IMR-90 (cell line): ENCODE measurements around the gene UMOD. TPM values are rescaled to one million over a fixed set of nuclear protein-coding genes. Genes with fewer than 3 reads are reported as not detected.

Experiments
- ATAC-seq: fragments of 200-7000 bp; cut with Tn5 transposase; 2 replicates; pipeline ENCODE4 v1.9.1; 2020; ENCODE audit warnings: low read depth, mild to moderate bottlenecking, moderate library complexity
- BruUV-seq: library from RNA; stranded (reverse); fragments of 400-500 nt; replicated peaks from 2 replicates; lab custom pipeline; 2021; lab: Mats Ljungman, UMichigan
- CTCF ChIA-PET: fragments of 300-600 bp; formaldehyde crosslinking; extraction: SDS; loops from one replicate; lab custom pipeline; 2021; ENCODE audit warnings: antibody characterized with exemption; lab: Yijun Ruan, JAX
- POLR2A ChIA-PET: fragments of 300-600 bp; sonication (Branson Sonifier 250); formaldehyde crosslinking; loops from one replicate; lab custom pipeline; 2022; ENCODE audit warnings: antibody characterized with exemption; ENCODE audit not compliant: unreplicated experiment; lab: Charles Lee
- DNase-seq: peaks from one replicate; pipeline ENCODE4 v3.0.0; 2013
- H2AFZ ChIP-seq: replicated peaks from 2 replicates; pipeline ENCODE3; 2013; ENCODE audit warnings: low read length, mild to moderate bottlenecking; ENCODE audit not compliant: poor library complexity
- H2AK5ac ChIP-seq: 2 replicates; pipeline ENCODE4 v1.6.1; 2013; ENCODE audit warnings: low read depth, low read length, inconsistent platforms
- H2AK9ac ChIP-seq: replicated peaks from 2 replicates; pipeline ENCODE3; 2013; ENCODE audit warnings: mild to moderate bottlenecking, low read depth, low read length, moderate library complexity; ENCODE audit not compliant: poor library complexity
- H2BK120ac ChIP-seq: 2 replicates; pipeline ENCODE4 v1.6.1; 2013; ENCODE audit warnings: low read depth, low read length, inconsistent platforms
- H2BK15ac ChIP-seq: 3 replicates; pipeline ENCODE4 v1.6.1; 2013; ENCODE audit warnings: low read depth, low read length, inconsistent platforms
- H2BK20ac ChIP-seq: 2 replicates; pipeline ENCODE4 v1.6.1; 2013; ENCODE audit warnings: low read depth, mild to moderate bottlenecking, inconsistent platforms, low read length, moderate library complexity
- H2BK5ac ChIP-seq: 2 replicates; pipeline ENCODE4 v1.6.1; 2013; ENCODE audit warnings: mild to moderate bottlenecking, low read depth, low read length, inconsistent platforms; ENCODE audit not compliant: poor library complexity, severe bottlenecking
- H3K14ac ChIP-seq: replicated peaks from 2 replicates; pipeline ENCODE4 v1.6.1; 2013; ENCODE audit warnings: low read depth, low read length, inconsistent platforms
- H3K18ac ChIP-seq: 2 replicates; pipeline ENCODE4 v1.6.1; 2013; ENCODE audit warnings: low read depth, low read length, control low read depth
- H3K23ac ChIP-seq: 2 replicates; pipeline ENCODE4 v1.6.1; 2013; ENCODE audit warnings: low read depth, low read length, inconsistent platforms
- H3K27ac ChIP-seq: 2 replicates; pipeline ENCODE4 v1.5.1; 2013; ENCODE audit warnings: mild to moderate bottlenecking, control low read depth, low read length; ENCODE audit not compliant: insufficient read depth
- H3K27me3 ChIP-seq: 2 replicates; pipeline ENCODE4 v1.6.1; 2013; ENCODE audit warnings: low read length; ENCODE audit not compliant: control insufficient read depth, insufficient read depth
- H3K36me3 ChIP-seq: 2 replicates; pipeline ENCODE4 v1.6.1; 2013; ENCODE audit warnings: low read length, mixed read lengths; ENCODE audit not compliant: control insufficient read depth, insufficient read depth
- H3K4ac ChIP-seq: 2 replicates; pipeline ENCODE4 v1.6.1; 2013; ENCODE audit warnings: low read depth, low read length, inconsistent platforms
- H3K4me1 ChIP-seq: 2 replicates; pipeline ENCODE4 v1.6.1; 2013; ENCODE audit warnings: low read length, mixed read lengths; ENCODE audit not compliant: control insufficient read depth, insufficient read depth
- H3K4me2 ChIP-seq: 2 replicates; pipeline ENCODE4 v1.6.1; 2013; ENCODE audit warnings: low read depth, mild to moderate bottlenecking, control low read depth, low read length, moderate library complexity
- H3K4me3 ChIP-seq: 2 replicates; pipeline ENCODE4 v1.5.1; 2013; ENCODE audit warnings: low read depth, mild to moderate bottlenecking, control low read depth, low read length, moderate library complexity; ENCODE audit not compliant: insufficient read depth
- H3K56ac ChIP-seq: 2 replicates; pipeline ENCODE4 v1.6.1; 2013; ENCODE audit warnings: low read length, inconsistent platforms; ENCODE audit not compliant: insufficient read depth; ENCODE audit errors: extremely low read depth
- H3K79me1 ChIP-seq, 2 experiments: 2 replicates each; pipeline ENCODE4 v1.6.1; 2013; ENCODE audit warnings: low read length in 2 of 2, inconsistent platforms in 1 of 2, low read depth in 1 of 2
- H3K9ac ChIP-seq: 2 replicates; pipeline ENCODE4 v1.6.1; 2013; ENCODE audit warnings: low read depth, low read length, control low read depth
- H3K9me1 ChIP-seq: 2 replicates; pipeline ENCODE4 v1.6.1; 2013; ENCODE audit warnings: low read length, inconsistent platforms; ENCODE audit not compliant: insufficient read depth
- H3K9me3 ChIP-seq: 2 replicates; pipeline ENCODE4 v1.6.1; 2013; ENCODE audit warnings: low read length; ENCODE audit not compliant: control insufficient read depth, insufficient read depth
- H4K20me1 ChIP-seq: 2 replicates; pipeline ENCODE4 v1.6.1; 2013; ENCODE audit warnings: low read length, inconsistent platforms; ENCODE audit not compliant: insufficient read depth
- H4K5ac ChIP-seq: 2 replicates; pipeline ENCODE4 v1.6.1; 2013; ENCODE audit warnings: mild to moderate bottlenecking, low read depth, low read length, control low read depth
- H4K8ac ChIP-seq, 2 experiments: 2 replicates each; pipeline ENCODE4 v1.6.1; 2013; ENCODE audit warnings: low read depth in 2 of 2, low read length in 2 of 2, control low read depth in 1 of 2, inconsistent platforms in 1 of 2
- H4K91ac ChIP-seq: 2 replicates; pipeline ENCODE4 v1.6.1; 2013; ENCODE audit warnings: low read depth, low read length, inconsistent platforms; ENCODE audit not compliant: insufficient read depth
- BHLHE40 ChIP-seq: fragments of 150-350 bp; IDR thresholded peaks from 2 replicates; pipeline ENCODE4 v1.6.1; 2016; ENCODE audit warnings: mild to moderate bottlenecking, low read depth, low read length
- CEBPB ChIP-seq: IDR thresholded peaks from 2 replicates; pipeline ENCODE4 v1.6.1; 2012; ENCODE audit warnings: low read depth, low read length, improper control_type of control experiment
- CHD1 ChIP-seq: IDR thresholded peaks from 2 replicates; pipeline ENCODE4 v1.6.1; 2012; ENCODE audit warnings: low read depth, low read length, improper control_type of control experiment
- ELK1 ChIP-seq: fragments of 150-350 bp; IDR thresholded peaks from 2 replicates; pipeline ENCODE4 v1.6.1; 2016; ENCODE audit warnings: low read depth, mild to moderate bottlenecking, low read length, moderate library complexity, borderline replicate concordance
- FOS ChIP-seq: fragments of 150-350 bp; IDR thresholded peaks from 2 replicates; pipeline ENCODE4 v1.6.1; 2016; ENCODE audit warnings: low read depth, low read length
- MAFK ChIP-seq: IDR thresholded peaks from 2 replicates; pipeline ENCODE4 v1.6.1; 2012; ENCODE audit warnings: low read depth, low read length, improper control_type of control experiment
- MAZ ChIP-seq: IDR thresholded peaks from 2 replicates; pipeline ENCODE4 v1.6.1; 2012; ENCODE audit warnings: low read depth, mild to moderate bottlenecking, low read length, improper control_type of control experiment, moderate library complexity, borderline replicate concordance
- MXI1 ChIP-seq: IDR thresholded peaks from 2 replicates; pipeline ENCODE4 v1.6.1; 2012; ENCODE audit warnings: low read depth, mild to moderate bottlenecking, low read length, moderate library complexity, borderline replicate concordance
- NFE2L2 ChIP-seq: fragments of 150-350 bp; IDR thresholded peaks from 2 replicates; pipeline ENCODE4 v1.6.1; 2016; ENCODE audit warnings: low read depth, mild to moderate bottlenecking, low read length
- POLR2A ChIP-seq: IDR thresholded peaks from 2 replicates; pipeline ENCODE4 v1.6.1; 2012; ENCODE audit warnings: mild to moderate bottlenecking, low read depth, low read length
- RAD21 ChIP-seq: IDR thresholded peaks from 2 replicates; pipeline ENCODE4 v1.6.1; 2012; ENCODE audit warnings: low read length, improper control_type of control experiment
- RCOR1 ChIP-seq: IDR thresholded peaks from 2 replicates; pipeline ENCODE4 v1.6.1; 2012; ENCODE audit warnings: mild to moderate bottlenecking, low read length, improper control_type of control experiment; ENCODE audit not compliant: insufficient replicate concordance
- RFX5 ChIP-seq: IDR thresholded peaks from 2 replicates; pipeline ENCODE4 v1.8.0; 2012; ENCODE audit warnings: low read depth, mild to moderate bottlenecking, low read length, moderate library complexity
- SMC3 ChIP-seq: fragments of 150-350 bp; IDR thresholded peaks from 2 replicates; pipeline ENCODE4 v1.6.1; 2016; ENCODE audit warnings: low read depth, mild to moderate bottlenecking, antibody characterized with exemption, low read length, moderate library complexity
- USF2 ChIP-seq: fragments of 150-350 bp; IDR thresholded peaks from 2 replicates; pipeline ENCODE4 v1.6.1; 2017; ENCODE audit warnings: mild to moderate bottlenecking, antibody characterized with exemption, low read length, low read depth
- WGBS, 2 experiments: methylation state at CpG; one replicate each; pipeline versions ENCODE4 v1.1.5 to v1.1.7; 2013; ENCODE audit warnings: missing lambda C conversion rate in 2 of 2; ENCODE audit not compliant: insufficient read length in 1 of 2; ENCODE audit errors: extremely low coverage in 2 of 2; 5-methylcytosine and 5-hydroxymethylcytosine counted together
- dilution Hi-C: fragments of 300-500 bp; cut with HindIII; formaldehyde crosslinking; loops from one replicate; pipeline ENCODE4 v1.14.3; 2018; ENCODE audit warnings: low sequenced_read_pairs; ENCODE audit not compliant: unreplicated experiment
- in situ Hi-C: fragments of 300-500 bp; cut with MboI; formaldehyde crosslinking; loops from 3 replicates; pipeline ENCODE4 v1.14.3; 2019; ENCODE audit warnings: low sequenced_read_pairs, inconsistent platforms, mixed read lengths
- intact Hi-C: fragments of 100-400 bp; cut with micrococcal nuclease; formaldehyde crosslinking; loops from 2 replicates; pipeline ENCODE4 v1.10.0; 2022
- polyA plus RNA-seq, 3 experiments: library from polyadenylated mRNA; depleted of rRNA; stranded (reverse); fragments of >200 nt; gene quantifications; 2 replicates each; pipeline ENCODE4 v1.2.3, GENCODE V29; 2012; ENCODE audit warnings: low replicate concordance in 1 of 3
- total RNA-seq: library from RNA; depleted of rRNA; stranded (reverse); fragments of >200 nt; gene quantifications from 2 replicates; pipeline ENCODE4 v1.2.3, GENCODE V29; 2012
- TF ChIP-seq, protein P1 (sequence below): conservative IDR thresholded peaks from 2 replicates; pipeline ENCODE4 v1.5.1; 2012; ENCODE audit warnings: mild to moderate bottlenecking, low read depth, low read length, improper control_type of control experiment

The UMOD gene
- total and polyA plus RNA-seq, 2 of the 4 experiments (the other 2 are of a cell fraction) = not detected

DNA sequence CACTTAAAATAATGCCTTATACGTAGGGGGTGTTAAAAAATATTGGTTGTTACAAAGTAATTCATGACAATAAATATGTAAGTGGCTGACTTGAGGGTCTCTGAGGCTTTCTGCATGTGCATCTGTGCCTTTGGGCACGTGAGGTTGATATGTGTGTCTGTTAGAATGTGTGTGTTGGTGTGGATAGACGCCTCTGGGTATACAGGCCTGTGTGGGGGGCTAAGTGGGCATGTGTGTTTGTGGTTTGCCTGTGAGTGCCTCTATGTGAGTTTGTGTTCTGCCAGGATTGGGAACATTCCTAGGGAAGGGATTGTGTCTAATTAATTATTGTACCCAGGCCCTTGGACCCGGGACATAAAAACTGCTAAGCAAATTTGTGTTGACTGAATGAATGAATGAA, 44.2 kb downstream of the UMOD start:
- Histone ChIP-seq H4K8ac (no peak overlapping the region), H2AFZ (no peak overlapping the region), H3K4me2 (no peak overlapping the region), H3K4me1 (no peaks in the 10 kb centered on the region), H3K56ac (no peak overlapping the region), H2AK5ac (no peak overlapping the region), H3K27me3 (no peaks in the 10 kb centered on the region), H3K4ac (no peak overlapping the region), H2BK20ac (no peak overlapping the region), H3K9me3 (no peaks in the 10 kb centered on the region; the same call in 1 of the 2 replicates), H3K9me1 (no peaks in the 10 kb centered on the region), H3K9ac (no peak overlapping the region), H2BK15ac (no peak overlapping the region), H2BK5ac (no peak overlapping the region), H4K91ac (no peak overlapping the region), H4K5ac (no peak overlapping the region), H3K23ac (no peak overlapping the region), H2AK9ac (no peak overlapping the region), H3K18ac (no peak overlapping the region), H3K36me3 (no peaks in the 10 kb centered on the region), H4K20me1 (no peaks in the 10 kb centered on the region), H3K14ac (no peak overlapping the region), H3K4me3 (no peak overlapping the region), H2BK120ac (no peak overlapping the region), H3K79me1 (no peaks in the 10 kb centered on the region), H3K27ac (no peak overlapping the region)
- no CpG with 5 or more reads among the region's 4 CpGs for WGBS, 2 experiments
- ChIA-PET POLR2A (no interaction called here), CTCF (interaction anchor here (1.1 kb wide), 1 partner anchor 8 kb away, joined by 4 read pairs; no protein-coding TSS in a partner anchor)
- in situ Hi-C loops = loop anchor here (10.0 kb wide), 1 partner anchor 403 kb away; no protein-coding TSS in a partner anchor
- intact Hi-C loops = no loop called here
- no peak for TF ChIP-seq NFE2L2
- no peak for TF ChIP-seq SMC3
- TF ChIP-seq ELK1 = no peak
- TF ChIP-seq MXI1 = no peak
- no peak for TF ChIP-seq USF2
- no peak for TF ChIP-seq POLR2A
- TF ChIP-seq RFX5 = no peak
- no peak for TF ChIP-seq RCOR1
- no peak for TF ChIP-seq MAFK
- TF ChIP-seq CEBPB = no peak
- TF ChIP-seq CHD1 = no peak
- no peak for TF ChIP-seq BHLHE40
- no peak for TF ChIP-seq FOS
- no peak for TF ChIP-seq MAZ
- TF ChIP-seq, protein P1, sequence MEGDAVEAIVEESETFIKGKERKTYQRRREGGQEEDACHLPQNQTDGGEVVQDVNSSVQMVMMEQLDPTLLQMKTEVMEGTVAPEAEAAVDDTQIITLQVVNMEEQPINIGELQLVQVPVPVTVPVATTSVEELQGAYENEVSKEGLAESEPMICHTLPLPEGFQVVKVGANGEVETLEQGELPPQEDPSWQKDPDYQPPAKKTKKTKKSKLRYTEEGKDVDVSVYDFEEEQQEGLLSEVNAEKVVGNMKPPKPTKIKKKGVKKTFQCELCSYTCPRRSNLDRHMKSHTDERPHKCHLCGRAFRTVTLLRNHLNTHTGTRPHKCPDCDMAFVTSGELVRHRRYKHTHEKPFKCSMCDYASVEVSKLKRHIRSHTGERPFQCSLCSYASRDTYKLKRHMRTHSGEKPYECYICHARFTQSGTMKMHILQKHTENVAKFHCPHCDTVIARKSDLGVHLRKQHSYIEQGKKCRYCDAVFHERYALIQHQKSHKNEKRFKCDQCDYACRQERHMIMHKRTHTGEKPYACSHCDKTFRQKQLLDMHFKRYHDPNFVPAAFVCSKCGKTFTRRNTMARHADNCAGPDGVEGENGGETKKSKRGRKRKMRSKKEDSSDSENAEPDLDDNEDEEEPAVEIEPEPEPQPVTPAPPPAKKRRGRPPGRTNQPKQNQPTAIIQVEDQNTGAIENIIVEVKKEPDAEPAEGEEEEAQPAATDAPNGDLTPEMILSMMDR = no peak
- no peak for TF ChIP-seq RAD21
- dilution Hi-C loops = no loop called here
- no TSS peak for BruUV-seq
- no peak for ATAC-seq
- DNase-seq = no peak
